Breast epithelium (tissue), 3 donors: Measurements from ENCODE around the gene ARL4D.

ENCODE experiments used
- CTCF ChIP-seq, 3 donors: fragments of 450-650 bp; IDR thresholded peaks; one replicate each; pipeline ENCODE4 v1.5.1; 2016 to 2017; ENCODE audit warnings: antibody characterized with exemption in 3 of 3, mild to moderate bottlenecking in 3 of 3, moderate library complexity in 3 of 3
- POLR2A ChIP-seq: fragments of 450-650 bp; IDR thresholded peaks from one replicate; pipeline ENCODE4 v1.6.1; 2016; ENCODE audit warnings: antibody characterized with exemption, mild to moderate bottlenecking, moderate library complexity
- POLR2AphosphoS5 ChIP-seq, 3 donors: sonication (generic); formaldehyde crosslinking; IDR thresholded peaks; one replicate each; pipeline ENCODE4 v1.6.1; 2017; ENCODE audit warnings: antibody characterized with exemption in 3 of 3

- no peak for TF ChIP-seq CTCF (IDR thresholded peaks at IDR 0.05)
- no peak for TF ChIP-seq POLR2A
- no peak for TF ChIP-seq POLR2AphosphoS5 (IDR thresholded peaks at IDR 0.05)
Observed at GRCh38 chr17:43448720-43449469, 50.1 kb downstream of the ARL4D start.
